HCT116 (cell line): ENCODE measurements around the gene RGS6. TPM values are rescaled to one million over a fixed set of nuclear protein-coding genes. Genes with fewer than 3 reads are reported as not detected.

ENCODE experiments used
- ATAC-seq: fragments of 200-7000 bp; cut with Tn5 transposase; 2 replicates; pipeline ENCODE4 v1.9.1; 2020; ENCODE audit warnings: mild to moderate bottlenecking, moderate library complexity
- BruUV-seq: library from RNA; stranded (reverse); fragments of 400-500 nt; replicated peaks from 2 replicates; lab custom pipeline; 2021; lab: Mats Ljungman, UMichigan
- CTCF ChIA-PET: fragments of 300-600 bp; sonication (Branson Sonifier 250); formaldehyde crosslinking; loops from one replicate; lab custom pipeline; 2021; ENCODE audit warnings: antibody characterized with exemption; lab: Charles Lee
- POLR2A ChIA-PET: fragments of 300-600, 350-600 bp; sonication (Branson Sonifier 250); formaldehyde crosslinking; loops from one replicate; lab custom pipeline; 2021; ENCODE audit warnings: antibody characterized with exemption; lab: Charles Lee
- RAD21 ChIA-PET, 2 experiments: fragments of 300-600 bp; sonication (Branson Sonifier 250); formaldehyde crosslinking; loops; one replicate each; lab custom pipeline; 2023; ENCODE audit warnings: low total read pairs in 2 of 2; ENCODE audit not compliant: uncharacterized antibody in 2 of 2, unreplicated experiment in 2 of 2, low non-redundant PET in 1 of 2; lab: Charles Lee
- DNase-seq: peaks from one replicate; pipeline ENCODE4 v3.0.0-alpha.2; 2010; ENCODE audit warnings: low read depth, low spot score
- H2AFZ ChIP-seq: fragments of 200-600 bp; shearing (Covaris generic), sonication (generic); 2 replicates; pipeline ENCODE4 v1.6.1; 2017; ENCODE audit warnings: low read depth, mixed run types, mixed read lengths, antibody characterized with exemption, low read length; ENCODE audit not compliant: poor library complexity, severe bottlenecking
- H3K27ac ChIP-seq: 2 replicates; pipeline ENCODE4 v1.5.1; 2012; ENCODE audit warnings: low read depth, low read length
- H3K27me3 ChIP-seq: fragments of 200-600 bp; sonication (generic); 2 replicates; pipeline ENCODE4 v1.6.1; 2016; ENCODE audit warnings: mixed run types, low read length, mixed read lengths; ENCODE audit not compliant: insufficient read depth
- H3K36me3 ChIP-seq, 2 experiments: fragments of 200-500 bp in 1 of 2; fragments of 200-600 bp in 1 of 2; sonication (Bioruptor generic) in 1 of 2; sonication (generic) in 1 of 2; 2 replicates each; pipeline versions ENCODE4 v1.5.1 to v1.6.1; 2014 to 2016; ENCODE audit warnings: low read length in 2 of 2, inconsistent platforms in 1 of 2, mixed read lengths in 1 of 2, mixed run types in 1 of 2; ENCODE audit not compliant: insufficient read depth in 2 of 2, control insufficient read depth in 1 of 2
- H3K4me1 ChIP-seq, 2 experiments: fragments of 200-600 bp in 1 of 2; sonication (generic) in 1 of 2; 2 replicates each; pipeline versions ENCODE4 v1.5.1 to v1.6.1; 2012 to 2017; ENCODE audit warnings: low read length in 2 of 2, inconsistent platforms in 1 of 2, mild to moderate bottlenecking in 1 of 2, mixed read lengths in 1 of 2, mixed run types in 1 of 2, moderate library complexity in 1 of 2; ENCODE audit not compliant: insufficient read depth in 2 of 2, control insufficient read depth in 1 of 2
- H3K4me2 ChIP-seq: fragments of 200-600 bp; sonication (generic); 2 replicates; pipeline ENCODE4 v1.6.1; 2017; ENCODE audit warnings: mixed run types, low read length, mixed read lengths
- H3K4me3 ChIP-seq, 2 experiments: fragments of 200-600 bp in 1 of 2; sonication (generic) in 1 of 2; replicated peaks in 1 of 2; 2 replicates each; pipeline ENCODE4 v1.5.1; 2011 to 2016; ENCODE audit warnings: low read length in 2 of 2, control low read depth in 1 of 2, low read depth in 1 of 2, mild to moderate bottlenecking in 1 of 2, mixed read lengths in 1 of 2, mixed run types in 1 of 2
- H3K79me2 ChIP-seq: fragments of 200-600 bp; sonication (generic); 2 replicates; pipeline ENCODE4 v1.6.1; 2017; ENCODE audit warnings: mild to moderate bottlenecking, mixed run types, low read length, moderate library complexity, mixed read lengths; ENCODE audit not compliant: insufficient read depth
- H3K9ac ChIP-seq: fragments of 200-600 bp; sonication (generic); 2 replicates; pipeline ENCODE4 v1.6.1; 2016; ENCODE audit warnings: low read length, mixed read lengths
- H3K9me2 ChIP-seq: fragments of 200-600 bp; sonication (generic), shearing (Covaris generic); 2 replicates; pipeline ENCODE4 v1.6.1; 2017; ENCODE audit warnings: mixed run types, mild to moderate bottlenecking, moderate library complexity; ENCODE audit not compliant: insufficient read depth
- H3K9me3 ChIP-seq, 2 experiments: fragments of 200-500 bp in 1 of 2; fragments of 200-600 bp in 1 of 2; sonication (Bioruptor generic) in 1 of 2; sonication (generic) in 1 of 2; 2 replicates each; pipeline ENCODE4 v1.6.1; 2014 to 2017; ENCODE audit warnings: low read length in 2 of 2, mixed read lengths in 2 of 2, inconsistent platforms in 1 of 2, low read depth in 1 of 2, mild to moderate bottlenecking in 1 of 2, mixed run types in 1 of 2, moderate library complexity in 1 of 2; ENCODE audit not compliant: control insufficient read depth in 1 of 2, insufficient read depth in 1 of 2
- H4K20me1 ChIP-seq: fragments of 200-600 bp; sonication (generic), shearing (Covaris generic); 2 replicates; pipeline ENCODE4 v1.6.1; 2017; ENCODE audit warnings: mixed run types, mild to moderate bottlenecking, moderate library complexity; ENCODE audit not compliant: insufficient read depth
- FOSL1 ChIP-seq: IDR thresholded peaks from 2 replicates; pipeline ENCODE4 v1.6.1; 2012; ENCODE audit warnings: low read depth
- RAD21 ChIP-seq: IDR thresholded peaks from 2 replicates; pipeline ENCODE4 v1.6.1; 2012; ENCODE audit warnings: low read depth, mild to moderate bottlenecking
- SP1 ChIP-seq: IDR thresholded peaks from 2 replicates; pipeline ENCODE4 v1.6.1; 2012; ENCODE audit warnings: low read depth
- intact Hi-C: fragments of 100-400 bp; cut with micrococcal nuclease; formaldehyde crosslinking; loops from 2 replicates; pipeline ENCODE4 v1.10.0; 2022
- total RNA-seq: library from RNA; stranded (reverse); gene quantifications from one replicate; pipeline ENCODE4 v1.2.1, GENCODE V29; 2021; ENCODE audit not compliant: unreplicated experiment
- TF ChIP-seq, protein P1 (sequence below): IDR thresholded peaks from 2 replicates; pipeline ENCODE4 v1.6.1; 2011; ENCODE audit warnings: mild to moderate bottlenecking, low read length, moderate library complexity; ENCODE audit not compliant: insufficient replicate concordance; ENCODE audit errors: extremely low read depth

Gene RGS6
- total RNA-seq, 1 experiment from 2014 or later = 4.7 TPM

DNA sequence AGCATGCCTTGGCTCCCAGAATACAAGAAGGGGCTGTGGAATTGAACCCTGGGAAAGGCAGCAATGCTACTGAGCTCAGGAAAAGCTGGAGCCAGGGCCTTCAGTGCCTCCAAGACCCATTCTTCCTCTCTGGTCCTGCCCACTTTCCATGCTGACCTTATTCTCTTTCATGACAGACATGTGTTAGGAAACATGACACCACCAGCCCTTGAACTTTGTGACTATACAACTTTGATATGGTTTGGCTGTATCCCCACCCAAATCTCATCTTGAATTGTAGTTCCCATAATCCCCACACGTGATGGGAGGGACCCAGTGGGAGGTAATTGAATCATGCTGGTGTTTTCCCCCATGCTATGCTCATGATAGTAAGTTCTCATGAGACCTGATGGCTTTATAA lies 553.5 kb downstream of the RGS6 start:
- Histone ChIP-seq H3K27ac (no peak overlapping the region), H3K36me3 (no peaks in the 10 kb centered on the region), H3K4me3 (no peak overlapping the region), H2AFZ (no peak overlapping the region), H4K20me1 (no peaks in the 10 kb centered on the region), H3K4me2 (no peak overlapping the region), H3K9me3 (peaks cover 0 to 6% of the 10 kb centered on the region in 2 experiments; a peak in 2 of 4 replicates), H3K4me1 (no peaks in the 10 kb centered on the region), H3K9ac (no peak overlapping the region), H3K27me3 (no peaks in the 10 kb centered on the region), H3K9me2 (no peaks in the 10 kb centered on the region), H3K79me2 (no peaks in the 10 kb centered on the region)
- POLR2A ChIA-PET = no interaction called here
- no peak for TF ChIP-seq SP1
- no peak for TF ChIP-seq FOSL1
- no peak for TF ChIP-seq RAD21
- DNase-seq (no peak), ATAC-seq (no peak)
- CTCF ChIA-PET = no interaction called here
- RAD21 ChIA-PET = no interaction called here
- no TSS peak for BruUV-seq
- intact Hi-C loops = no loop called here

DNA sequence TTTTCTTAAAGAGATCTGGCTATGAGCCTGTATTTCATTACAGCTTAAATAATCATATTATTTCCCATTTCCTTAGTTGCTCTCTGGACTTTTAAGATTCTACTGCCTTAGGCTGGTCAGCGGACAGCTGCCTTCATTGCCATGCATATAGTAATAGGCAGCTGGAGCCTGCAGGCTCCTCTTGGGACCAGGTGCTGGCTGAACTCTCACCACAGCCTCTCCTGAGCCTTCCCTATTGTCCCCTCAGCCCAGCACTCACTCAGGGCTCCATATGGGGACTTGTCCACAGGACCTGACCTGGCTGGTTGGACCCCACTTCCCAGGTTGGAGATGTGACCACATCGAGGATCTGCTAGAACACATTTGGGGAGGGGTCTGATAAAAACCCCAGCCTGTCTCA lies 556.3 kb downstream of the RGS6 start:
- RAD21 ChIA-PET = no interaction called here
- ATAC-seq (no peak), DNase-seq (no peak)
- TF ChIP-seq, protein P1, sequence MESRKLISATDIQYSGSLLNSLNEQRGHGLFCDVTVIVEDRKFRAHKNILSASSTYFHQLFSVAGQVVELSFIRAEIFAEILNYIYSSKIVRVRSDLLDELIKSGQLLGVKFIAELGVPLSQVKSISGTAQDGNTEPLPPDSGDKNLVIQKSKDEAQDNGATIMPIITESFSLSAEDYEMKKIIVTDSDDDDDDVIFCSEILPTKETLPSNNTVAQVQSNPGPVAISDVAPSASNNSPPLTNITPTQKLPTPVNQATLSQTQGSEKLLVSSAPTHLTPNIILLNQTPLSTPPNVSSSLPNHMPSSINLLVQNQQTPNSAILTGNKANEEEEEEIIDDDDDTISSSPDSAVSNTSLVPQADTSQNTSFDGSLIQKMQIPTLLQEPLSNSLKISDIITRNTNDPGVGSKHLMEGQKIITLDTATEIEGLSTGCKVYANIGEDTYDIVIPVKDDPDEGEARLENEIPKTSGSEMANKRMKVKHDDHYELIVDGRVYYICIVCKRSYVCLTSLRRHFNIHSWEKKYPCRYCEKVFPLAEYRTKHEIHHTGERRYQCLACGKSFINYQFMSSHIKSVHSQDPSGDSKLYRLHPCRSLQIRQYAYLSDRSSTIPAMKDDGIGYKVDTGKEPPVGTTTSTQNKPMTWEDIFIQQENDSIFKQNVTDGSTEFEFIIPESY = no peak
- no peak for TF ChIP-seq SP1
- Histone ChIP-seq H3K4me3 (no peak overlapping the region), H2AFZ (no peak overlapping the region), H3K4me2 (no peak overlapping the region), H3K9me2 (no peaks in the 10 kb centered on the region), H4K20me1 (no peaks in the 10 kb centered on the region), H3K9ac (no peak overlapping the region), H3K27me3 (no peaks in the 10 kb centered on the region), H3K36me3 (no peaks in the 10 kb centered on the region; a peak in 1 of 4 replicates), H3K9me3 (no peaks in the 10 kb centered on the region; a peak in 2 of 4 replicates), H3K4me1 (no peaks in the 10 kb centered on the region), H3K27ac (no peak overlapping the region), H3K79me2 (no peaks in the 10 kb centered on the region)
- intact Hi-C loops = no loop called here
- CTCF ChIA-PET = no interaction called here
- BruUV-seq = no TSS peak
- POLR2A ChIA-PET = no interaction called here
